Retinal pigment epithelial cell (primary cell): Measurements from ENCODE around the gene KCNJ11.

ENCODE experiments used
- DNase-seq: peaks from one replicate; pipeline ENCODE4 v3.0.0-alpha.2; 2010; ENCODE audit warnings: low read depth
- H3K4me3 ChIP-seq: 2 replicates; pipeline ENCODE4 v1.5.1; 2011; ENCODE audit warnings: mild to moderate bottlenecking, low read length, control low read depth, moderate library complexity
- CTCF ChIP-seq: conservative IDR thresholded peaks from 2 replicates; pipeline ENCODE4 v1.5.1; 2011; ENCODE audit warnings: low read depth, low read length, control low read depth, inconsistent platforms

KCNJ11 gene

GRCh38 chr11:17392872-17393271, 4.4 kb upstream of the KCNJ11 start:
- DNase-seq, result no peak
- no peak for TF ChIP-seq CTCF
- H3K4me3 ChIP-seq, result no peak overlapping the region

DNA sequence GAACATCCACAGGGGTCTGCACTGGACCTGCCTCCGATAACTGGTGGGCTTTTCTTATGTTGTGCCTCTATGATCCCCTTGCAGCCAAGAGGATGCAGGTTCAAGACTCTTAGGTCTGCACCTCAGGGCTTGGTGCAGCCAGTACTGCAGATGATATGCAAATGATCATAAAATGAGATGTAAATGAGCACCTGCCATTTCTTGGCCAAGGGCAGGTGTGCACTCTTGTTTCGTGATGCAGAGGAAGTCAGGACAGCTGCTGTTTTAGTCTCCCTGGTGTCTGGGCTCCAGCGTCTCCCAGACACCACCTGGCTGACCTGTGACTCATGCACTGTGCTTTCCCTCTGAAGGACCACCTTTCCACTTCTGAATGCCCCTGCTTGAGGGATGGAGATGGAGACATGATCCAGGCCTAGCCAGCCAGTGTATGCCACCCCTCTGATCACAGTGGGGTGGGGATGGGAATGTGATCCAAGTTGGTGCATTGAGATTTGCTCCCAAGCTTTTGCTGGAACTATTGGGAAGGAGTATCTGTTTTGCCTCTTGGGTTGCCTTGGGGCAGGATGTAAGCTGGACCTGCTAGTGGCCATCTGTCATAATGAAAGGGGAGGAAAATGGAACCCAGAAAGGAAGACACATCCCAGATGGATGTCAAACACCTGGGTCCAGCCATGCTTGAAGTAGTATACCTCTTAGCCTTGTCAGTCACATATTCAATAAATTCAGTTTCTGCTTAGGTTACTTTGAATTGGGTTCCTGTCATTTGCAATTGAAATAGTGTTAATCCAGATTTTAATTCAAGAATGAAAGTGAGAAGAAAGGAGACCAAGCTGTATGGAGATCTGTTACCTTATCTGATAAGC, 3.3 kb upstream of the KCNJ11 start:
- TF ChIP-seq CTCF, result no peak
- no peak for DNase-seq
- H3K4me3 ChIP-seq, result no peak overlapping the region

GRCh38 chr11:17389957-17390649, 1.6 kb upstream of the KCNJ11 start:
- no peak overlapping the region for H3K4me3 ChIP-seq
- no peak for DNase-seq
- TF ChIP-seq CTCF, result no peak

DNA sequence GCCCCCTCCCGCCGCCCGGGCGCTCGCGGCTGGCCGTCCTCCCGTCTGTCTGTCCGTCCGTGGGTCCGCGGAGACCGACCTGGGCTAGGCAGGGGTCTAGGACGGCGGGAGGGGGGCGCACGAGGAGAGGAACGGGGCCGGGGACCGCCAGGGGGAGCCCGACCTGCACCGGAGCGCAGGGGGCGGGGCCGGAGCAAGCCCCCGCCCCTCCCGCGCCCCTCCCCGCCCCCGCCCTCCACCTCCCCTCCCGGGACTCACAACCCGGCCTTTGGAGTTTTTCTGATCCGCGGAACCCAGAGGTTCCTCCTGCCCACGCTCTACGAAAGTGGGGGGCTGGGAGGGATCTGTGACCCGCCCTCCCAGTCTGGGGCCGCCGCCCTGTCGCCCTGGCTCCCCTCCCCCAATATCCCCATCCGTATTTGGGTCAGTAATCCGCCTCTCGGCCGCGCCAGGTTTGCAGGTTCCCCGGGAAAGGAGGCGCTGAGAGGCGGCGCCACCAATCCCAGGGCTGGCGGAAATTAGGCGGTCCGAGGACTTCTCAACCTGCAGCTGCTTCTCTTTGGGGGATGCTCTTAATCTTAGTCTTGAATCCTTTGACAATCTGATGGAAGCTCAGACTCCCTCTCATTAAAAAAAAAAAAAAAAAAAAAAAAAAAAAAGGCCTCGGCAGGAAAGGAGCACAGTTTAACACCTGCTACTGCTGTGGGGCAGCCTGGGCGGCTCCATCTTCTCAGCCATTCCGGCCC, 925 bp upstream of the KCNJ11 start:
- H3K4me3 ChIP-seq, result peak overlapping the region; percentile 60
- no peak for DNase-seq
- TF ChIP-seq CTCF, result peak; percentile 60

DNA sequence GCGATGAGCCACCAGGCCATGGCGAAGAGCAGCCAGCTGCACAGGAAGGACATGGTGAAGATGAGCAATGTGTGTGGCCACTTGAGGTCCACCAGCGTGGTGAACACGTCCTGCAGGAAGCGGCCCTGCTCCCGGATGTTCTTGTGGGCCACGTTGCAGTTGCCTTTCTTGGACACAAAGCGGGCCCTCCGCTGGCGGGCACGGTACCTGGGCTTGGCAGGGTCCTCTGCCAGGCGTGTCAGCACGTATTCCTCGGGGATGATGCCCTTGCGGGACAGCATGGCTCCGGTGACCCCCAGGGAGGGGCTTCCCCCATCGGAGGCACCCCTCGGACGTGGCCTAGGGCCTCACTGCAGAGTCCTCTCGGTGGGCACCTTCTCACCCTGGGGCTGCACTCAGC, 648 bp downstream of the KCNJ11 start:
- H3K4me3 ChIP-seq, result no peak overlapping the region
- TF ChIP-seq CTCF, result no peak
- DNase-seq, result no peak

DNA sequence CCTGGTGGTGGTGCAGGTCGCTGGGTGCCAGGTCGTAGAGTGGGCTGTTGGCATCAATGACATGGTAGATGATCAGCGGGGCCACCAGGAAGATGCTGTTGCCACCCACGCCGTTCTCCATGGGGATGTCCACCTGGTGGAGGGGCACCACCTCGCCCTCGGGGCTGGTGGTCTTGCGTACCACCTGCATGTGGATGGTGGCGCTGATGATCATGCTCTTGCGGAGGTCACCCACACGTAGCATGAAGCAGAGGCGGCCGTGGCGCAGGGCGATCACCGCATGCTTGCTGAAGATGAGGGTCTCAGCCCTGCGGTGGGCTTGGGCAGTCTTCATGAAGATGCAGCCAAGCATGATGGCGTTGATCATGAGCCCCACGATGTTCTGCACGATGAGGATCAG, 1.2 kb downstream of the KCNJ11 start:
- no peak for DNase-seq
- no peak for TF ChIP-seq CTCF
- H3K4me3 ChIP-seq, result no peak overlapping the region
